ENCODE measurements around the gene SWI5. TPM values are rescaled to one million over a fixed set of nuclear protein-coding genes. Genes with fewer than 3 reads are reported as not detected.
A peak's percentile ranks its signal among the peaks of the same experiment; 100 is the strongest.

The SWI5 gene
- total RNA-seq, 2 experiments from 2014 or later, result 3.0 to 4.1 TPM

GRCh38 chr9:128280084-128280622 is 4.1 kb downstream of the SWI5 start:
- POLR2A ChIA-PET, result no interaction called here
- no peak for TF ChIP-seq CTCF (IDR thresholded peaks at IDR 0.05)
- Histone ChIP-seq H3K36me3 (ENCODE audit: insufficient read depth, low read length) (peaks cover under 1% of the 10 kb centered on the region), H3K27me3 (ENCODE audit: control insufficient read depth in 1 of 2, insufficient read depth in 2 of 2, low read length in 2 of 2) (no peaks in the 10 kb centered on the region), H3K27ac (ENCODE audit: low read depth in 1 of 2, low read length in 2 of 2) (no peak overlapping the region), H3K4me1 (ENCODE audit: insufficient read depth, low read length) (peaks cover 18% of the 10 kb centered on the region), H3K9me3 (ENCODE audit: control insufficient read depth in 1 of 2, insufficient read depth in 1 of 2, low read length in 2 of 2) (no peaks in the 10 kb centered on the region), H3K4me3 (ENCODE audit: low read length) (no peak overlapping the region)
- peaks cover 25% of the 10 kb centered on the region for H3K36me3 Mint-ChIP-seq (ENCODE audit: low read depth)
- H3K27ac Mint-ChIP-seq, result peak overlapping the region; percentile 71
- CTCF ChIA-PET, result no interaction called here
- intact Hi-C loops (cut with DNase I, micrococcal nuclease), result no loop called here
- H3K4me3 Mint-ChIP-seq, result no peak overlapping the region
- ATAC-seq (ENCODE audit: poor library complexity), result no peak
- DNase-seq, result no peak
- H3K27me3 Mint-ChIP-seq, result no peaks in the 10 kb centered on the region
- no peaks in the 10 kb centered on the region for H3K9me3 Mint-ChIP-seq
- H3K4me1 Mint-ChIP-seq (ENCODE audit: low read depth), result peaks cover 22% of the 10 kb centered on the region

GRCh38 chr9:128282500-128282899 is 6.4 kb downstream of the SWI5 start:
- Mint-ChIP-seq H3K27me3 (no peaks in the 10 kb centered on the region), H3K36me3 (ENCODE audit: low read depth) (peaks cover 15% of the 10 kb centered on the region), H3K9me3 (no peaks in the 10 kb centered on the region), H3K27ac (no peak overlapping the region), H3K4me3 (no peak overlapping the region), H3K4me1 (ENCODE audit: low read depth) (peaks cover 5% of the 10 kb centered on the region)
- no peak overlapping the region for H3K4me3 ChIP-seq (ENCODE audit: low read length)
- intact Hi-C loops (cut with DNase I, micrococcal nuclease), result no loop called here
- H3K27ac ChIP-seq (ENCODE audit: low read depth in 1 of 2, low read length in 2 of 2), result no peak overlapping the region
- ChIA-PET POLR2A (no interaction called here), CTCF (no interaction called here)
- H3K4me1 ChIP-seq (ENCODE audit: insufficient read depth, low read length), result peaks cover 4% of the 10 kb centered on the region
- TF ChIP-seq CTCF (IDR thresholded peaks at IDR 0.05), result no peak
- no peak for DNase-seq
- H3K36me3 ChIP-seq (ENCODE audit: insufficient read depth, low read length), result peaks cover 15% of the 10 kb centered on the region
- H3K27me3 ChIP-seq (ENCODE audit: control insufficient read depth in 1 of 2, insufficient read depth in 2 of 2, low read length in 2 of 2), result no peaks in the 10 kb centered on the region
- ATAC-seq (ENCODE audit: poor library complexity), result no peak
- no peaks in the 10 kb centered on the region for H3K9me3 ChIP-seq (ENCODE audit: control insufficient read depth in 1 of 2, insufficient read depth in 1 of 2, low read length in 2 of 2)

DNA sequence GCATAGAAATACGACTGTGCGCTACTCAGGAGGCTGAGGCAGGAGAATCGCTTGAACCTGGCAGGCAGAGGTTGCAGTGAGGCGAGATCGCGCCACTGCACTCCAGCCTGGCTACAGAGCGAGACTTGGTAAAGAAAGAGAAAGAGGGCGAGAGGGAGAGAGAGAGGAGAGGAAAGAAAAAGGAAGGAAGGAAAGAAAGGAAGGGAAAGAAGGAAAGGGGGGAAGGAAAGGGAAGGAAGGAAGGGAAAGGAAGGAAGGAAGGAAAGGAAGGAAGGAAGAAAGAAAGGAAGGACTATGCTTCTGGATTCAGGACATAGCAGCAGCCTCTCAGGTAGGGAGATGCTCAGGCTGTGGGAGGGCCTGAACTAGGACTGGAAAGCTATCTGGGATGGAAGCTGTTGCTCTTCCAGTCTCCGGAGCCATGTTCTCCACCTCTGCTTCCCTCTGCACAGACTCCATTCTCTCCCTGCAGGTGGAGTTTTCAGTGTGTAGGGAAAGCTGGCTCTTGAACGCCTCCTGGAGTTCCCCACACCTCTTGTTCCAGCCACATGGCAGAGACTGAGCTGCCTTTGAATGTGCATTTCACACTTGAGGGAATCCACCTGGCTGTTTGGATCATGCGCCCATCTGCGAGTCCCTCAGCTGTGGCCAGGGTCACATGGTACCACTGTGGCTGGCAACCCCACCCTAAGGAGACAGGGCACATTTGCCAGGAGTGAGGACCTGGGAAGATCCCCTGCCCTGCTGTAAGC is 9.1 kb downstream of the SWI5 start:
- POLR2A ChIA-PET, result no interaction called here
- Histone ChIP-seq H3K4me1 (ENCODE audit: insufficient read depth, low read length) (no peaks in the 10 kb centered on the region), H3K36me3 (ENCODE audit: insufficient read depth, low read length) (peaks cover 18% of the 10 kb centered on the region), H3K27ac (ENCODE audit: low read depth in 1 of 2, low read length in 2 of 2) (no peak overlapping the region), H3K9me3 (ENCODE audit: control insufficient read depth in 1 of 2, insufficient read depth in 1 of 2, low read length in 2 of 2) (no peaks in the 10 kb centered on the region), H3K4me3 (ENCODE audit: low read length) (no peak overlapping the region), H3K27me3 (ENCODE audit: control insufficient read depth in 1 of 2, insufficient read depth in 2 of 2, low read length in 2 of 2) (no peaks in the 10 kb centered on the region)
- ATAC-seq (ENCODE audit: poor library complexity), result no peak
- CTCF ChIA-PET, result no interaction called here
- intact Hi-C loops (cut with DNase I, micrococcal nuclease), result no loop called here
- Mint-ChIP-seq H3K4me3 (no peak overlapping the region), H3K9me3 (no peaks in the 10 kb centered on the region), H3K27ac (no peak overlapping the region), H3K27me3 (no peaks in the 10 kb centered on the region), H3K4me1 (ENCODE audit: low read depth) (no peaks in the 10 kb centered on the region), H3K36me3 (ENCODE audit: low read depth) (peaks cover 22% of the 10 kb centered on the region)
- TF ChIP-seq CTCF (IDR thresholded peaks at IDR 0.05), result no peak
- DNase-seq, result no peak

Measured in CD4-positive, alpha-beta T cell (primary cell).